ENCODE data around the gene CDON.

DNA sequence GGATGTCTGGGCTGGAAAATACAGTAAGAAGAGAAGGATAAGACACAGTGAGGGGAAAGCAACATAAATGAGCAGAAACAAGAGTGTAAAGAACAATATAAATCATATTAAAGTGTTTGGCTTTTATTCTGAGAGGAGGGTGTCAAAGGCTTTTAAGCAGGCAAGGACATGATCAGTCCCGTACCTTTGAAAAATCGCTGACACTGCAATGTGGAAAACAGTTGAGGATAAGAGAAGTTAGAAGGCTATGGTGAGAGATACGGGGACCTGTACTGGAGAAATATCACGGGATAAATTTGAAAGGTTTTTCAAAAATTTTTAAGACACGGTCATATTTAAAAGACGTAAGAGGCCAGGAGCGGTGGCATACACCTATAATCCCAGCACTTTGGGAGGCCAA lies 30.3 kb downstream of the CDON start:
- TF ChIP-seq POLR2A (IDR thresholded peaks at IDR 0.05), result no peak
- TF ChIP-seq, protein P1, sequence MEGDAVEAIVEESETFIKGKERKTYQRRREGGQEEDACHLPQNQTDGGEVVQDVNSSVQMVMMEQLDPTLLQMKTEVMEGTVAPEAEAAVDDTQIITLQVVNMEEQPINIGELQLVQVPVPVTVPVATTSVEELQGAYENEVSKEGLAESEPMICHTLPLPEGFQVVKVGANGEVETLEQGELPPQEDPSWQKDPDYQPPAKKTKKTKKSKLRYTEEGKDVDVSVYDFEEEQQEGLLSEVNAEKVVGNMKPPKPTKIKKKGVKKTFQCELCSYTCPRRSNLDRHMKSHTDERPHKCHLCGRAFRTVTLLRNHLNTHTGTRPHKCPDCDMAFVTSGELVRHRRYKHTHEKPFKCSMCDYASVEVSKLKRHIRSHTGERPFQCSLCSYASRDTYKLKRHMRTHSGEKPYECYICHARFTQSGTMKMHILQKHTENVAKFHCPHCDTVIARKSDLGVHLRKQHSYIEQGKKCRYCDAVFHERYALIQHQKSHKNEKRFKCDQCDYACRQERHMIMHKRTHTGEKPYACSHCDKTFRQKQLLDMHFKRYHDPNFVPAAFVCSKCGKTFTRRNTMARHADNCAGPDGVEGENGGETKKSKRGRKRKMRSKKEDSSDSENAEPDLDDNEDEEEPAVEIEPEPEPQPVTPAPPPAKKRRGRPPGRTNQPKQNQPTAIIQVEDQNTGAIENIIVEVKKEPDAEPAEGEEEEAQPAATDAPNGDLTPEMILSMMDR (IDR thresholded peaks at IDR 0.05 in 4 of 5, conservative IDR thresholded peaks at IDR 0.05 in 1 of 5), result no peak

Measured in gastrocnemius medialis (tissue), 4 donors.